H9 (cell line): ENCODE data around the gene GSG1L2. TPM values are rescaled to one million over a fixed set of nuclear protein-coding genes. Genes with fewer than 3 reads are reported as not detected.

Source experiments
- DNase-seq: peaks from one replicate; pipeline ENCODE4 v3.0.0-alpha.2; 2017
- H2AFZ ChIP-seq: one replicate; pipeline ENCODE4 v1.6.1; 2013; ENCODE audit warnings: mild to moderate bottlenecking, low read length, control low read depth, moderate library complexity
- H2AK5ac ChIP-seq: 2 replicates; pipeline ENCODE4 v1.6.1; 2013; ENCODE audit warnings: low read length, control low read depth, mixed read lengths; ENCODE audit not compliant: insufficient read length
- H2BK120ac ChIP-seq: one replicate; pipeline ENCODE4 v1.6.1; 2013; ENCODE audit warnings: low read depth, mild to moderate bottlenecking, low read length, control low read depth, inconsistent platforms; ENCODE audit not compliant: poor library complexity, severe bottlenecking
- H2BK12ac ChIP-seq: 2 replicates; pipeline ENCODE4 v1.6.1; 2013; ENCODE audit warnings: low read length, control low read depth, mixed read lengths, low read depth; ENCODE audit not compliant: insufficient read length
- H2BK15ac ChIP-seq: 2 replicates; pipeline ENCODE4 v1.6.1; 2013; ENCODE audit warnings: low read depth, low read length, control low read depth
- H2BK20ac ChIP-seq: one replicate; pipeline ENCODE4 v1.6.1; 2013; ENCODE audit warnings: low read depth, mild to moderate bottlenecking, low read length, control low read depth, inconsistent platforms; ENCODE audit not compliant: poor library complexity, severe bottlenecking
- H2BK5ac ChIP-seq: 2 replicates; pipeline ENCODE4 v1.6.1; 2013; ENCODE audit warnings: low read length, control low read depth, mixed read lengths; ENCODE audit not compliant: insufficient read length
- H3K14ac ChIP-seq: 2 replicates; pipeline ENCODE4 v1.6.1; 2013; ENCODE audit warnings: low read length, control low read depth; ENCODE audit not compliant: insufficient read depth
- H3K18ac ChIP-seq: 2 replicates; pipeline ENCODE4 v1.6.1; 2013; ENCODE audit warnings: low read depth, mild to moderate bottlenecking, mixed read lengths, low read length, control low read depth; ENCODE audit not compliant: insufficient read length
- H3K23ac ChIP-seq: 2 replicates; pipeline ENCODE4 v1.6.1; 2013; ENCODE audit warnings: low read length, control low read depth, mixed read lengths, low read depth; ENCODE audit not compliant: insufficient read length
- H3K23me2 ChIP-seq: 2 replicates; pipeline ENCODE4 v1.6.1; 2013; ENCODE audit warnings: low read depth, mild to moderate bottlenecking, mixed read lengths, low read length, control low read depth; ENCODE audit not compliant: insufficient read length, poor library complexity, severe bottlenecking
- H3K27ac ChIP-seq: 2 replicates; pipeline ENCODE4 v1.5.1; 2013; ENCODE audit warnings: low read length, control low read depth, mixed read lengths, low read depth; ENCODE audit not compliant: insufficient read length
- H3K27me3 ChIP-seq: 2 replicates; pipeline ENCODE4 v1.6.1; 2013; ENCODE audit warnings: low read length, control low read depth, inconsistent platforms; ENCODE audit not compliant: insufficient read depth
- H3K4ac ChIP-seq: 2 replicates; pipeline ENCODE4 v1.6.1; 2013; ENCODE audit warnings: low read depth, mild to moderate bottlenecking, control low read depth, inconsistent platforms, low read length, moderate library complexity
- H3K4me1 ChIP-seq: 2 replicates; pipeline ENCODE4 v1.6.1; 2013; ENCODE audit warnings: low read length, control low read depth, inconsistent platforms; ENCODE audit not compliant: insufficient read depth
- H3K4me2 ChIP-seq: 2 replicates; pipeline ENCODE4 v1.6.1; 2013; ENCODE audit warnings: low read length, control low read depth, mixed read lengths; ENCODE audit not compliant: insufficient read length, insufficient read depth
- H3K56ac ChIP-seq: 2 replicates; pipeline ENCODE4 v1.6.1; 2013; ENCODE audit warnings: low read depth, mild to moderate bottlenecking, mixed read lengths, low read length, control low read depth; ENCODE audit not compliant: insufficient read length
- H3K79me1 ChIP-seq: 2 replicates; pipeline ENCODE4 v1.6.1; 2013; ENCODE audit warnings: low read depth, mild to moderate bottlenecking, moderate library complexity, low read length, control low read depth, inconsistent platforms; ENCODE audit not compliant: insufficient read depth, poor library complexity, severe bottlenecking
- H3K79me2 ChIP-seq: 2 replicates; pipeline ENCODE4 v1.6.1; 2013; ENCODE audit warnings: low read length, control low read depth, inconsistent platforms; ENCODE audit not compliant: insufficient read depth
- H3K9ac ChIP-seq: 2 replicates; pipeline ENCODE4 v1.6.1; 2013; ENCODE audit warnings: low read length, control low read depth, mixed read lengths; ENCODE audit not compliant: insufficient read length; ENCODE audit errors: extremely low read depth
- H3K9me3 ChIP-seq: one replicate; pipeline ENCODE4 v1.6.1; 2013; ENCODE audit warnings: low read depth, low read length, inconsistent platforms; ENCODE audit not compliant: control insufficient read depth
- H3T11ph ChIP-seq: one replicate; pipeline ENCODE4 v1.6.1; 2013; ENCODE audit warnings: mild to moderate bottlenecking, low read length, control low read depth, inconsistent platforms
- H4K20me1 ChIP-seq: one replicate; pipeline ENCODE4 v1.6.1; 2013; ENCODE audit not compliant: control insufficient read depth, insufficient read length, insufficient read depth
- H4K5ac ChIP-seq: 2 replicates; pipeline ENCODE4 v1.6.1; 2013; ENCODE audit warnings: low read depth, mild to moderate bottlenecking, mixed read lengths, low read length, control low read depth; ENCODE audit not compliant: insufficient read length
- H4K8ac ChIP-seq: replicated peaks from 2 replicates; pipeline ENCODE4 v1.6.1; 2013; ENCODE audit warnings: low read length, control low read depth, mixed read lengths, low read depth; ENCODE audit not compliant: insufficient read length
- H4K91ac ChIP-seq: 2 replicates; pipeline ENCODE4 v1.6.1; 2013; ENCODE audit warnings: low read depth, mild to moderate bottlenecking, moderate library complexity, mixed read lengths, low read length, control low read depth; ENCODE audit not compliant: insufficient read length
- H3K27ac Mint-ChIP-seq, 3 experiments: 2 replicates in 2 of 3; 3 replicates in 1 of 3; pipeline ENCODE4 v1.8.0; 2020 to 2021; ENCODE audit warnings: mixed read lengths in 3 of 3, mild to moderate bottlenecking in 1 of 3, moderate library complexity in 1 of 3
- H3K27me3 Mint-ChIP-seq: 2 replicates; pipeline ENCODE4 v1.8.0; 2021; ENCODE audit warnings: low read depth, mild to moderate bottlenecking, moderate library complexity, mixed read lengths
- H3K36me3 Mint-ChIP-seq, 3 experiments: 2 replicates in 2 of 3; 3 replicates in 1 of 3; pipeline ENCODE4 v1.8.0; 2020 to 2021; ENCODE audit warnings: low read depth in 3 of 3, mixed read lengths in 3 of 3; ENCODE audit not compliant: insufficient read depth in 1 of 3
- H3K4me1 Mint-ChIP-seq, 2 experiments: 2 replicates each; pipeline ENCODE4 v1.8.0; 2020; ENCODE audit warnings: mixed read lengths in 2 of 2
- H3K4me3 Mint-ChIP-seq, 2 experiments: 2 replicates in 1 of 2; 3 replicates in 1 of 2; pipeline ENCODE4 v1.8.0; 2020 to 2021; ENCODE audit warnings: mild to moderate bottlenecking in 2 of 2, mixed read lengths in 2 of 2, moderate library complexity in 1 of 2
- H3K9me3 Mint-ChIP-seq, 2 experiments: 2 replicates in 1 of 2; 3 replicates in 1 of 2; pipeline ENCODE4 v1.8.0; 2020; ENCODE audit warnings: mild to moderate bottlenecking in 2 of 2, mixed read lengths in 2 of 2, moderate library complexity in 1 of 2
- CTCF ChIP-seq: fragments of 200-600 bp; sonication (generic); conservative IDR thresholded peaks from 3 replicates; pipeline ENCODE4 v1.8.0; 2021; ENCODE audit warnings: antibody characterized with exemption, mild to moderate bottlenecking
- WGBS: extraction: QIAGEN DNeasy Blood & Tissue Kit; methylation state at CpG from one replicate; pipeline ENCODE4 v1.1.7; 2013; ENCODE audit warnings: missing lambda C conversion rate, low lambda C conversion rate, mixed read lengths; ENCODE audit not compliant: insufficient read length; ENCODE audit errors: extremely low coverage; 5-methylcytosine and 5-hydroxymethylcytosine counted together
- total RNA-seq: library from RNA; stranded (reverse); gene quantifications from 2 replicates; pipeline ENCODE4 v1.2.1, GENCODE V29; 2021

Gene GSG1L2
- total RNA-seq, 1 experiment from 2014 or later = not detected

DNA sequence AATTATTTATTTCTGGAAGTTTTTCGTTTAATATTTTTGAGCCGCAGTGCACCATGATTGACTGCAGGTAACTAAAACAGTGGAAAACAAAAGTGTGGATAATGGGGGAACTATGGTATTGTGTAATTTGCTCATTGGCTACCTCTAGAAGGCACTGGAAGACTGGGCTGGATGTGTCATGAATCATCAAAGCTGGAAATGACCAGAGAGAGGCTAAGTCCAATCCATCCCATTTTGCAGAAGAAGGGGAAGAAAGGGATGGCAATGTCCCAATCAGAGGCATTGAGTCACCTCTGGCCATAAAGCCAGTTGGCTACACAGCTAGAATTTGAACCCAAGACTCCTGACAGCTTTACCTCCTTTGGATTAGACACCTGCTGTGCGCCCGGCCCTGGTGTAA, 33.2 kb upstream of the GSG1L2 start:
- DNase-seq = peak; percentile 2
- Histone ChIP-seq H3K9me3 (no peaks in the 10 kb centered on the region), H4K20me1 (no peaks in the 10 kb centered on the region), H2BK5ac (no peak overlapping the region), H3K14ac (no peak overlapping the region), H3K4me2 (no peak overlapping the region), H3K4me1 (no peaks in the 10 kb centered on the region), H2BK15ac (no peak overlapping the region), H4K8ac (no peak overlapping the region), H3K23ac (no peak overlapping the region), H3T11ph (no peak overlapping the region), H3K23me2 (no peaks in the 10 kb centered on the region), H3K4ac (no peak overlapping the region), H2BK12ac (no peak overlapping the region), H4K5ac (no peak overlapping the region), H2BK120ac (no peak overlapping the region), H2BK20ac (no peak overlapping the region), H3K18ac (no peak overlapping the region), H2AFZ (no peak overlapping the region), H4K91ac (no peak overlapping the region), H3K56ac (no peak overlapping the region), H3K27me3 (no peaks in the 10 kb centered on the region), H2AK5ac (no peak overlapping the region), H3K79me2 (no peaks in the 10 kb centered on the region), H3K79me1 (no peaks in the 10 kb centered on the region), H3K27ac (no peak overlapping the region), H3K9ac (no peak overlapping the region)
- H3K36me3 Mint-ChIP-seq = no peaks in the 10 kb centered on the region
- no CpG with 5 or more reads among the region's 4 CpGs for WGBS
- no peak overlapping the region for H3K27ac Mint-ChIP-seq
- TF ChIP-seq CTCF = no peak
- peaks cover 5% of the 10 kb centered on the region for H3K27me3 Mint-ChIP-seq
- H3K4me3 Mint-ChIP-seq = no peak overlapping the region
- no peaks in the 10 kb centered on the region for H3K4me1 Mint-ChIP-seq
- H3K9me3 Mint-ChIP-seq = peaks cover 8 to 20% of the 10 kb centered on the region in 2 experiments; a peak in 4 of 5 replicates
